Activated CD4-positive, alpha-beta T cell treated with anti-CD3 and anti-CD28 coated beads, Interleukin-2, amount 50 U/mL, for 16 hours (primary cell): ENCODE results near the gene TGM3.

Experiments
- DNase-seq: peaks from one replicate; pipeline ENCODE4 v3.0.0-alpha.2; 2020

TGM3 gene

DNA sequence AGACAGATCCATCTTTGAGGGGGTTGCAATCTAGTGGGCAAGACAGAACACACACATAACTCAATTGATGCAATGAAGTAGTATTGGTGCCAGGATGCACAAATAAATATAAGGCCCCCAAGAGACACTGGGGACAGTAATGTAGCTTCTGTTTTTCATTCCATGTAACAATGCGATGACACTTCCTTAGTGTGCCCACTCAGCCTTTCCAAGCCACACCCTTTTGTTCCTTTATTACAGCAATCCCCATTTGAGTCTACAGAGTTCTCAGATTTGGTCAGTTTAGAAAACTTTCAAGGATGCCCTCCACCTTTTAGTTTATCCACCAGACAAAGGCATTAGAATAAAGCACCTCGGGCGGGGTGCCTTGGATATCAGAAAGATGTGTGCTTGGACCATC, 15.5 kb downstream of the TGM3 start:
- no peak for DNase-seq

DNA sequence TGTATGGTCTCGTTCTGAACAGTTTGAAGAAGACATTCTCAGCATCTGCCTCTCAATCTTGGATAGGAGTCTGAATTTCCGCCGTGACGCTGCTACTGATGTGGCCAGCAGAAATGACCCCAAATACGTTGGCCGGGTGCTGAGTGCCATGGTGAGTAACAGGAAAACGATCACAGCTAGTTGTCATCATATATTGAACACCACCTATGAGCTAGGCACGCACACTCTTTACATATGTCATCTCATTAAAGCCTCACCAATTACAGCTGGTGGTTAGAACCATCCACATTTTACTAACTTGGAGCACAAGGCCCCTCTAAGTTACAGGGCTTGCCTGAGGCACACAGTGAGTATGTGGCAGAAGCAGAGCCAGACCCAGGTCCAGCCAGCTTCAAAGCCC, 17.1 kb downstream of the TGM3 start:
- DNase-seq = no peak

DNA sequence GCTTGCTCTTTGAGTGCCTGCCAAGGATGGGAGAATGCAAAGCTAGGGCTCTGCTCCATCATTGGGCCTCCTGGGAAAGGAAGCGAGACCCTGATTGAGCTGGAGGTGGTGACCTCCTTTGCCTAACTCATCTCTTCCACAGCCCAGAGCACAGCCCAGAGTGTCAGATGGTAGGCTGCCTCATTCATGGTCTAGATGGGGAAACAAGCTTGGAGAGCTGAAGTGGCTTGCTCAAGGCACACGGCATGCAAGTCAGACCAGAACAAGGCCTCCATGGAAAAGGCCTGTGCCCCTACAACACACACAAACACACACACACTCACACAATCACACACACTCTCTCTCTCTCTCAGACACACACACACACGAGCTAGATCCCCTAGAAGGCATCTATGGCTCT, 17.5 kb downstream of the TGM3 start:
- DNase-seq = no peak

- DNase-seq = no peak
These were observed 19.1 kb downstream of the TGM3 start for GRCh38 chr20:2314759-2315439.

GRCh38 chr20:2315440-2315778, 19.6 kb downstream of the TGM3 start:
- no peak for DNase-seq

DNA sequence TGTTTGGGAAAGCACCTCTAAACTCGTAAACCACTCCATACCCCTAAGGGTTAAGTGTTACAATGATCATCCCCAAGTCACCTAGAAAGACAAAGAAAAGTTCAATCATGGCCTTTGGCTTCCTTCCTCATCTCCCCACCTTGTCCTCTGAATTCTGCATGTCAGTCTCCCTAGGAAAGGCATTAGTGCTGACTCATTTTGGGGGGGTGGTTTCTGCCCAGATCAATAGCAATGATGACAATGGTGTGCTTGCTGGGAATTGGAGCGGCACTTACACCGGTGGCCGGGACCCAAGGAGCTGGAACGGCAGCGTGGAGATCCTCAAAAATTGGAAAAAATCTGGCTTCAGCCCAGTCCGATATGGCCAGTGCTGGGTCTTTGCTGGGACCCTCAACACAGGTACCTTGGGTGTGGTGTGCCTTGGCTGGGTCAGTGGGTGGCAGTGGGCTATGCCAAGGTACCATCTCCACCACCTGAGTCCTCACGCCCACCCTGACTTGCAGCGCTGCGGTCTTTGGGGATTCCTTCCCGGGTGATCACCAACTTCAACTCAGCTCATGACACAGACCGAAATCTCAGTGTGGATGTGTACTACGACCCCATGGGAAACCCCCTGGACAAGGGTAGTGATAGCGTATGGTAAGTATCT, 21.2 kb downstream of the TGM3 start:
- no peak for DNase-seq

DNA sequence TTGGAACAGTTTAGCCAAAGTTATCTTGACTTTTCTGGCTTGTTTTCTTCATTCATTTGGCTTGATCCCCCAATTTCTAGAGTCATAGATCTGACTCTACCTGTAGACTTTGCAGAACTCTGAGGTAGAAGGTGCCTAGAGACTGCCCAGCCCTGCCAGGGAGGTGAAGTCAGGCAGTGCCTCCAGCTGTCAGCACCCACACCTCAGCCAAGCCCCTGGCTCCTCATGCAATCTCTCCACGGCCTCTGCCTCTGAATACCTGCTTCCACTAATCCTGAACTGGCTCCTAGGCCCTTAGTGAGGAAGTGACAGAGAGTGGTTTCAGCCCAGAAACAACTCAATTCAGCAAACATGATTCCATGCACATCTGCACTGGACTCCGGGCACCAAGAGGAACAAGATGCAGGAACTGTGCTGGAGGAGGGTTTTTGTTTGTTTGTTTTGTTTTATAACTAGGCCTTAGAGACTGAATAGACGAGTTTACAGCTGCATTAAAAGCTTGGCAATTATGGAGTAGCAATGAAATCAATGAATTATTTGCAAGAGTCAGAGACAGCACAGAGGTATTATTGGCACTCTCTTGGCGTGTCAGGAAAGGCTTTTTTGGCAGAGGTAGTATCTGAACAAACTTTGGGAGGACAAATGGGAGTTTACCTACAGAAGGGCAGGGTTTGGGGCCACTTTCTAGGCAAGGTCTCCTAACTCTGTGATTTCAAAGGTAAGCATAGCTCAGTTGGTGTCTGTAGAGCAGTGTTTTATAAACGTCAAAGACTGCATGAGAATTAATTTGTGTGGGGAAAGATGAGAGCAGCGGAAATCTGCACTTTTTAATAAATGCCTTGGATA, 25.2 kb downstream of the TGM3 start:
- DNase-seq = no peak

DNA sequence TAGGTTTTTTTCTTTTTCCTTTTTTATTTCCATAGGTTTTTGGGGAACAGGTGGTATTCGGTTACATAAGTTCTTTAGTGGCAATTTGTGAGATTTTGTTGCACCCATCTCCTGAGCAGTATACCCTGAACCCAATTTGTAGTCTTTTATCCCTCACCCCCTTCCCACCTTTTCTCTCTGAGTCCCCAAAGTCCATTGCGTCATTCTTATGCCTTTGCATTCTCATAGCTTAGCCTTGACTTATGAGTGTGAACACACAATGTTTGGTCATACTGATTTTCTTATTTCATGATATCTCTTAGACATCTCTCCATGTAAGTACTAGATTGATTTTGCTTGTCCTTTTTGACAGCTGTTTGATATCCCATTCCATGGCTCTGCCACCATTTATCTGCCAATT, 27.2 kb downstream of the TGM3 start:
- no peak for DNase-seq

- no peak for DNase-seq
These were observed 30.2 kb downstream of the TGM3 start for GRCh38 chr20:2326046-2326445.

DNA sequence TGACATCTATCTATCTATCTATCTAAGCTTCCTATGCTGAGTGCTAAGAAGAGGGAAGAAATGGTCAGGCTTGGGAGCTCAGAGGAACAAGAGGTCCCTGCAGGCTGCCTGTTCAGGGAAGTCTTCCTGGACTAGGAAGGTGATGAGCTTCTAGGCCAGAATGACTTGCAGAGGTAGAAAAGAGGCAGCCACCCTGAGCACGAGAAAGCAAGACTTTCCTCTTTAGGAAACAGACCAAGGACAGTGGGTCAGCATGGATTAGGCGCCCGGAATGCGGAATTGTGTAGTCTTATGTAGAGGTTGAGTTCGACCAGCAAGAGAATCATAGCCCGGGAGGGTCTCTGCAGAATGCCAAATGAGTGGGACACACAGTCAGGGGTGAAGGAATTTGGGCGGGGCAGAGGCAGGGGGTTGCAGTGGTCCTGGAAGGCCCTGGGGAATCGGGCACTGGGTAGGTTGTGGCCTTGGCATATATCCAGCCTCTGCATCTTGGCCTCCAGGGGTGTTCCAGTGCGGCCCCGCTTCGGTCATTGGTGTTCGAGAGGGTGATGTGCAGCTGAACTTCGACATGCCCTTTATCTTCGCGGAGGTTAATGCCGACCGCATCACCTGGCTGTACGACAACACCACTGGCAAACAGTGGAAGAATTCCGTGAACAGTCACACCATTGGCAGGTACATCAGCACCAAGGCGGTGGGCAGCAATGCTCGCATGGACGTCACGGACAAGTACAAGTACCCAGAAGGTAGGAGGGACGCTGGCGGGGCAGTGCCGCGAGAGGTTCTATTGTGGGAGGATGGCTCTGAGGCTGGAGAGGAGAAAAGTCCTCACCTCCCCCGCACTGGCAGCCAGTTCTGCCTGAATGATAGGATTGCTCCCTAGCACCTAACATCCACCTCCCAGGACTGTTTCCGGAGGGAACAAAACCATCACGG, 32.1 kb downstream of the TGM3 start:
- DNase-seq = no peak

- no peak for DNase-seq
These were observed 33.5 kb downstream of the TGM3 start for GRCh38 chr20:2329286-2329685.

- no peak for DNase-seq
These were observed 34.4 kb downstream of the TGM3 start for GRCh38 chr20:2330090-2330695.

- no peak for DNase-seq
These were observed 35.3 kb downstream of the TGM3 start for GRCh38 chr20:2331106-2331505.

DNA sequence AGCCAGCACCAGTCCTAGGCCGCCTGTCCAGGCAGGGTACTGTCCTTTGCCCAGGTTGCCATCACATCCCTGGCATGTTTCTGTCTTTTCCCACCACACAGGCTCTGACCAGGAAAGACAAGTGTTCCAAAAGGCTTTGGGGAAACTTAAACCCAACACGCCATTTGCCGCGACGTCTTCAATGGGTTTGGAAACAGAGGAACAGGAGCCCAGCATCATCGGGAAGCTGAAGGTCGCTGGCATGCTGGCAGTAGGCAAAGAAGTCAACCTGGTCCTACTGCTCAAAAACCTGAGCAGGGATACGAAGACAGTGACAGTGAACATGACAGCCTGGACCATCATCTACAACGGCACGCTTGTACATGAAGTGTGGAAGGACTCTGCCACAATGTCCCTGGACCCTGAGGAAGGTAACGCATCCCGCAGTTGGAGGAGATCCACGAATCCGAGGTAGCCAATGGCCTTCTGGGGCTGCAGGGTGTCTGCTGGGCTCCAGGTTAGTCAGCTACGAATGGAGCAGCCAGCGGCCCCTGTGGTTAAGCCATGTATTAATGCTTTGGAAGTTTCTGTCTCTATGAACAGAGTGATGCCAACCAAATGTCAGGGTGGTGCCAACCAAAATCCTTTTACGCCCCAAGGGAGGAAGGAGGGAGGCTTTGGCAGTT, 36.2 kb downstream of the TGM3 start:
- DNase-seq = no peak

DNA sequence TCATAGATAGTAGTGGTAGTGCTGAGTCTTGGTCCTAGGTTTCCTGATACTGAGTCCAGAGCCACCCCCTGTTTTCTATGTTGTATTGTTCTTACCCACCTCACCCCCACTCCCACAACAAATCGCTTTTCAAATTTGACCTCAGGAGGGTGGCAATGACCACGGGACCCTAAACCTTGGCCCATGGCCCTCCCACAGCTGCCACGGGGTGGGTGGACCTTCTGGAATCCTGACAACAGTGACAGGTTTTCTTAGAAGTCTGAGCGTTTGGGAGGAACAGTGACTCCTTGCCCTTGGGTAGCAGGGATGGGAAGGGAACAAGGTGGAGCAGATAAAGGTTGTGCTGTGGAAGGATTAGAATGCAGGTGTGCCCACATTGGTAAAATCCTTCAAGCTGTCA, 36.9 kb downstream of the TGM3 start:
- no peak for DNase-seq

DNA sequence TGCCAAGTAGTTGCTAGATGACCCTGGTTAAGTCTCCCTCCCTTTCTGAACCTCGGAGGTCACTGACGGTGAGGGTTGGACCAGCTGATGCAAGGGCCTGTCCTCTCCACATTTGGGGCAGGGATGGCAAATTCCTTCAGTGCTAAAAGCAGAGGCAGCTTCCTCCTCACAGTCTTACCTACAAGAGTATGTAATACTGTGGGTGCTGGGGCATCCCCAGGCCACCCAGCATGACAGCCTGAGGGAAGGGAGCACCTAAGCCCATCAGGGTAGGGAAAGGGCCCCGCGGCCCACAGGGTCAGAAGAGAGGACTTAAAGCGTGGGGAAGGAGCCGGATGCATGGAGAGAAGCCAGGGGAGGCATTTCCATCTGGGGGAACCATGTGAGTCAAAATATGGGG, 38.0 kb downstream of the TGM3 start:
- no peak for DNase-seq

DNA sequence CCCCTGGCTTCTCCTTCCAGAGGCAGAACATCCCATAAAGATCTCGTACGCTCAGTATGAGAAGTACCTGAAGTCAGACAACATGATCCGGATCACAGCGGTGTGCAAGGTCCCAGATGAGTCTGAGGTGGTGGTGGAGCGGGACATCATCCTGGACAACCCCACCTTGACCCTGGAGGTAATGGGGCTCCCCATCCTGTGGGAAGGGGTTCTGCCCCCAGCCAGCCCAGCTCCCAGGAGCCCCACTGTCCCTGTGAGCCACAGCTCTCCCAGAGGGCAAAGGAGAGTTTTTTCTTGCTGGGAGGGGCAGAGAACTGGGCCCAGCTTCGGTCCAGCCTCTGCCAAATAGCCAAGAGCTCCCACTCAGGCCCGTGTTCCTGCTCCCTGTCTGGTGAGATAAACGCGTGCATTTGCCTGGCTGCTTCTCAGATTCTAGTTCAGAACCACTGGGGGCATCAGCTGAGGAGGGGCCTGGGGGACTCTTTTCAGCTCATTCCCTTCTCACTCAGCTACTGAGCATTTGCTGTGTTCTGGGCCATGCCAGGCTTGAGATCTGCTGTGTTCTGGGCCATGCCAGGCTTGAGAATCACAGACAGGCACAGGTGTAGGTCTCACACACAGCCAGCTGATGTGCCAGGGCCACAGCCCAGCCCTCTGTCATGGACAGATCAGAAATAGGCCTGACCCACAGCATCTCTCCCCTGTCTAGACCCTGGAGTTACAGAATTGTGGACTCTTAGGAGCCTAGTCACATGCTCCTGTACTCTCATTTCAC, 39.5 kb downstream of the TGM3 start:
- no peak for DNase-seq

- DNase-seq = no peak
These were observed 40.7 kb downstream of the TGM3 start for GRCh38 chr20:2336471-2336870.

- no peak for DNase-seq
These were observed 41.3 kb downstream of the TGM3 start for GRCh38 chr20:2337142-2337541.

GRCh38 chr20:2338411-2339066, 42.7 kb downstream of the TGM3 start:
- no peak for DNase-seq

DNA sequence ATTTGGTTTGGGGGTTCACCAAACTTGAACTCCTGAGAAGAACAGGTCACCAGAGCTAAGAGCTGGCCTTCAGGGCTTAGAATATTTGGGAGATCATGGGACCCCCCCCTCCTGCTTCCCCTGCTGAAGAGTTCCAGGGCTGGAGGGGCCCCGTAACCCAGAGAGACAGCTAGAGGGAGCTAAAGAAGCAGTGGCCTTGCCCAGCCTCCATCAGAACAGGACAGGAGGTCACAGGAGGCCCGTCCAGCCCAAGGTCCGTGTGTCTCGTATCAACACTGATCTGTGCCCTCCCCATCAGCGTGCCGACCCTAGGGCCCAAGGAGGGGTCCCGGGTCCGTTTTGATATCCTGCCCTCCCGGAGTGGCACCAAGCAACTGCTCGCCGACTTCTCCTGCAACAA, 44.3 kb downstream of the TGM3 start:
- DNase-seq = no peak
